GM19023 (cell line): ENCODE measurements around the gene SPATA7.
"Not testable (repeated sequence)": the region's sequence is repeated elsewhere in the genome, so short reads cannot be mapped to it uniquely, and the experiment has no call there.

ENCODE experiments used
- ATAC-seq: cut with Tn5 transposase; IDR thresholded peaks from one replicate; pipeline ENCODE4 v1.9.1; 2021; ENCODE audit warnings: mild to moderate bottlenecking, moderate library complexity; ENCODE audit not compliant: unreplicated experiment

The SPATA7 gene, protein sequence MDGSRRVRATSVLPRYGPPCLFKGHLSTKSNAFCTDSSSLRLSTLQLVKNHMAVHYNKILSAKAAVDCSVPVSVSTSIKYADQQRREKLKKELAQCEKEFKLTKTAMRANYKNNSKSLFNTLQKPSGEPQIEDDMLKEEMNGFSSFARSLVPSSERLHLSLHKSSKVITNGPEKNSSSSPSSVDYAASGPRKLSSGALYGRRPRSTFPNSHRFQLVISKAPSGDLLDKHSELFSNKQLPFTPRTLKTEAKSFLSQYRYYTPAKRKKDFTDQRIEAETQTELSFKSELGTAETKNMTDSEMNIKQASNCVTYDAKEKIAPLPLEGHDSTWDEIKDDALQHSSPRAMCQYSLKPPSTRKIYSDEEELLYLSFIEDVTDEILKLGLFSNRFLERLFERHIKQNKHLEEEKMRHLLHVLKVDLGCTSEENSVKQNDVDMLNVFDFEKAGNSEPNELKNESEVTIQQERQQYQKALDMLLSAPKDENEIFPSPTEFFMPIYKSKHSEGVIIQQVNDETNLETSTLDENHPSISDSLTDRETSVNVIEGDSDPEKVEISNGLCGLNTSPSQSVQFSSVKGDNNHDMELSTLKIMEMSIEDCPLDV

GRCh38 chr14:88385212-88386101 is at the start of gene SPATA7:
SPATA7 (plus strand) TSS chr14:88385657; CDS start chr14:88385819, 162 bp downstream.
- peak; percentile 100 for ATAC-seq

DNA sequence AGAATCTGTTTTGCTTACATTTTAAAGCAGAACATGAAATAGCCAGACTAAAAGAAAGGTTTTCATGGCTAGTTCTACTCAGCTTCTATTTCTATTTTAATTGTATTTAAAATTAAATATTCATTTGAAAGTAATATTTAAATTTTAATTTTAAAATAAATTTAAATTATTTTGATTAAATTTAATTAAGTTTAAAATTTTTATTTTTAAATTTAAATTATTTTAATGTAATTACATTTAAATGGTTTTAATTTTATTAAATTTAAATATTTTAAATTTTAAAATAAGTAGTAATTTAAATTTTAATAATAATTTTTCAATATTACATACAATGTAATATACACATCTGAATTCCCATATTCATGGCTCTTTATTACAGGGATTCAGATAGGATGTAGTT is 45.1 kb upstream of the SPATA7 start:
- no peak for ATAC-seq

DNA sequence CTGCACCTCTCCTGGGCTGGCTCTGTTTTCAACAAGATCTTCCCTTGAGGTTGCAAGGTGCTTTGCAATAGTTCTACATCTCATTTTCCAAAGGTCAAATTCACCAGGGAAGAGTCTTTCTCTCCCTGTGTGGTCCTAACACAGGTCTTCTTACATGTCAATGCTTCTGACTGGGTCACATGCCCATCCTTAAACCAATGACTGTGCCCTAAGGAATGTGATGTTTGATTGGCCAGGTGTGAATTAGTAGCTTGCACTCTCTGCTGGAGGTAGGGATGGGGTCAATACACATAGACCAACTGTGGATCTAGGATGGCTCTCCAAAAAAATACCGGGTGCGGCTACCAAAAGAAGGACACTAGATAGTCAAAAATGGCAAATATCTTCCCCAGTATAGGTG is 42.5 kb upstream of the SPATA7 start:
- ATAC-seq = no peak

GRCh38 chr14:88346048-88346639 is 39.3 kb upstream of the SPATA7 start:
- ATAC-seq = no peak

- no peak for ATAC-seq
Observed at GRCh38 chr14:88348546-88348945, 36.9 kb upstream of the SPATA7 start.

GRCh38 chr14:88351966-88352691 is 33.3 kb upstream of the SPATA7 start:
- ATAC-seq = no peak

DNA sequence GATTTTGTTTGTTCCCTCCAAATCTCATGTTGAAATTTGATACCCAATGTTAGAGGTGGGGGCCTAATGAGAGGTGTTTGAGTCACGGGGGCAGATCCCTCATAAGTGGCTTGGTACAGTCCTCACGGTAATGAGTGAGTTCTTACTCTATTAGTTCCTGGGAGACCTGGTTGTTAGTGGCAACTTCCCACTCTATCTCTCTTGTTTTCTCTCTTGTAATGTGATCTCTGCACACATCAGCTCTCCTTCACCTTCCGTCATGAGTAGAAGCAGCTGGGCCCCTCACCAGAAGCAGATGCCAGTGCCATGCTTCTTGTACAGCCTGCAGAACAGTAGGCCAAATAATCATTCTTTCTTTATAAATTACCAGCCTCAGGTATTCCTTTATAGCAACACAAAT is 32.8 kb upstream of the SPATA7 start:
- ATAC-seq = no peak

GRCh38 chr14:88354358-88354757 is 31.1 kb upstream of the SPATA7 start:
- ATAC-seq = no peak

GRCh38 chr14:88359500-88359899 is 26.0 kb upstream of the SPATA7 start:
- ATAC-seq = no peak

GRCh38 chr14:88363644-88364043 is 21.8 kb upstream of the SPATA7 start:
- no peak for ATAC-seq

- ATAC-seq = no peak
Observed at GRCh38 chr14:88364710-88365413, 20.6 kb upstream of the SPATA7 start.

GRCh38 chr14:88369496-88369895 is 16.0 kb upstream of the SPATA7 start:
- ATAC-seq = no peak

GRCh38 chr14:88379706-88380343 is 5.6 kb upstream of the SPATA7 start:
- ATAC-seq = no peak

- ATAC-seq = no peak
Observed at GRCh38 chr14:88380405-88380804, 5.1 kb upstream of the SPATA7 start.

DNA sequence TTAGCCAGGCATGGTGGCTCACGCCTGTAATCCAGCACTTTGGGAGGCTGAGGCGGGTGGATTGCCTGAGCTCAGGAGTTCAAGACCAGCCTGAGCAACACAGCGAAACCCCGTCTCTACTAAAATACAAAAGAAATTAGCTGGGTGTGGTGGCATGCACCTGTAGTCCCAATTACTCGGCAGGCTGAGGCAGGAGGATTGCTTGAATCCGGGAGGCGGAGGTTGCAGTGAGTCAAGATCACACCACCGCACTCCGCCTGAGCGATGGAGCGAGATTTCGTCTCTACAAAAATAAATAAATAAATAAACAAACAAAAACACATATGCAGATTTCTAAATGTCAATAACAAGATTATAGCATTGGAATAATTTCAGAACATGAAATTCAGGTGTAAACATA is 3.8 kb upstream of the SPATA7 start:
- not testable (repeated sequence) for ATAC-seq

GRCh38 chr14:88384718-88385117 is 739 bp upstream of the SPATA7 start:
- ATAC-seq = no peak

GRCh38 chr14:88386256-88386794 is 868 bp downstream of the SPATA7 start:
- ATAC-seq = no peak

GRCh38 chr14:88388741-88389282 is 3.4 kb downstream of the SPATA7 start:
- ATAC-seq = no peak

- no peak for ATAC-seq
Observed at GRCh38 chr14:88392609-88393008, 7.2 kb downstream of the SPATA7 start.
